Stimulated activated CD4-positive, alpha-beta T cell treated with anti-CD3 and anti-CD28 coated beads, Interleukin-4, amount 100 ng/mL, for 48 hours (primary cell): ENCODE results near the gene ITIH2.

Experiments
- DNase-seq, 2 donors: peaks; one replicate each; pipeline ENCODE4 v3.0.0-alpha.2; 2020; ENCODE audit warnings: low read depth in 2 of 2

ITIH2 gene

GRCh38 chr10:7794251-7795026 lies 91.3 kb downstream of the ITIH2 start:
- DNase-seq = no peak

GRCh38 chr10:7795605-7796004 lies 92.5 kb downstream of the ITIH2 start:
- no peak for DNase-seq

- DNase-seq = no peak
These were observed 94.5 kb downstream of the ITIH2 start for GRCh38 chr10:7797582-7797981.
